HepG2 (cell line): ENCODE results near the gene CEP162. TPM values are rescaled to one million over a fixed set of nuclear protein-coding genes. Genes with fewer than 3 reads are reported as not detected.
"Not testable (repeated sequence)": the region's sequence is repeated elsewhere in the genome, so short reads cannot be mapped to it uniquely, and the experiment has no call there.

Experiments
- ATAC-seq: fragments of 200-7000 bp; cut with Tn5 transposase; 3 replicates; pipeline ENCODE4 v1.9.1; 2020; ENCODE audit warnings: mild to moderate bottlenecking, moderate library complexity
- BruUV-seq: library from RNA; stranded (reverse); fragments of 400-500 nt; replicated peaks from 2 replicates; lab custom pipeline; 2021; lab: Mats Ljungman, UMichigan
- CTCF ChIA-PET: fragments of 300-600 bp; formaldehyde crosslinking; extraction: SDS; loops from one replicate; lab custom pipeline; 2021; ENCODE audit warnings: low total read pairs, inconsistent platforms, low intra/inter-chr PET ratio; lab: Yijun Ruan, JAX
- POLR2A ChIA-PET: fragments of 350-600 bp; sonication (Branson Sonifier 250); formaldehyde crosslinking; loops from one replicate; lab custom pipeline; 2020; ENCODE audit warnings: antibody characterized with exemption, inconsistent platforms; lab: Yijun Ruan, JAX
- DNase-seq: peaks from one replicate; pipeline ENCODE4 v3.0.0-alpha.2; 2015; ENCODE audit warnings: low spot score
- FAIRE-seq: peaks from 3 replicates; lab custom pipeline; 2011; peaks lifted over from hg19 to GRCh38; lab: Jason Lieb, UNC
- H2AFZ ChIP-seq: one replicate; pipeline ENCODE4 v1.6.1; 2011; ENCODE audit warnings: low read length, inconsistent platforms
- H3K27ac ChIP-seq: fragments of 300-600 bp; 3 replicates; pipeline ENCODE4 v1.8.0; 2011; ENCODE audit warnings: mixed run types, mild to moderate bottlenecking, mixed read lengths, low read length, inconsistent platforms; ENCODE audit not compliant: insufficient read depth; ENCODE audit errors: extremely low read length
- H3K27me3 ChIP-seq, 2 experiments: fragments of 200-600 bp in 1 of 2; 2 replicates in 1 of 2; 3 replicates in 1 of 2; pipeline versions ENCODE4 v1.6.0 to v1.8.0; 2011; ENCODE audit warnings: low read length in 2 of 2, mild to moderate bottlenecking in 2 of 2, moderate library complexity in 2 of 2, inconsistent platforms in 1 of 2; ENCODE audit not compliant: insufficient read depth in 2 of 2, control insufficient read depth in 1 of 2
- H3K36me3 ChIP-seq, 2 experiments: fragments of 200-600 bp in 1 of 2; replicated peaks in 1 of 2; 2 replicates in 1 of 2; 3 replicates in 1 of 2; pipeline versions ENCODE4 v1.5.1 to v1.8.0; 2011; ENCODE audit warnings: low read length in 2 of 2, inconsistent platforms in 1 of 2; ENCODE audit not compliant: insufficient read depth in 2 of 2, control insufficient read depth in 1 of 2
- H3K4me1 ChIP-seq: 2 replicates; pipeline ENCODE4 v1.5.1; 2012; ENCODE audit warnings: low read length, inconsistent platforms; ENCODE audit not compliant: insufficient read depth
- H3K4me2 ChIP-seq: 2 replicates; pipeline ENCODE4 v1.6.0; 2011; ENCODE audit warnings: low read depth, low read length, inconsistent platforms
- H3K4me3 ChIP-seq, 3 experiments: fragments of 200-600 bp in 1 of 3; sonication (generic), shearing (Covaris generic) in 1 of 3; replicated peaks in 1 of 3; 2 replicates each; pipeline ENCODE4 v1.5.1; 2011 to 2016; ENCODE audit warnings: low read length in 3 of 3, inconsistent platforms in 2 of 3, low read depth in 2 of 3, mild to moderate bottlenecking in 2 of 3, control low read depth in 1 of 3, mixed read lengths in 1 of 3; ENCODE audit not compliant: insufficient read depth in 1 of 3
- H3K79me2 ChIP-seq: one replicate; pipeline ENCODE4 v1.6.1; 2011; ENCODE audit warnings: low read length, inconsistent platforms; ENCODE audit not compliant: insufficient read depth
- H3K9ac ChIP-seq: 2 replicates; pipeline ENCODE4 v1.6.0; 2011; ENCODE audit warnings: mild to moderate bottlenecking, low read depth, low read length, inconsistent platforms; ENCODE audit not compliant: insufficient read depth
- H3K9me3 ChIP-seq: 2 replicates; pipeline ENCODE4 v1.5.1; 2012; ENCODE audit warnings: mild to moderate bottlenecking, low read length
- H4K20me1 ChIP-seq: 2 replicates; pipeline ENCODE4 v1.6.0; 2011; ENCODE audit warnings: inconsistent platforms, mild to moderate bottlenecking, low read length, moderate library complexity; ENCODE audit not compliant: insufficient read depth
- CC2D1A ChIP-seq: sonication (generic); formaldehyde crosslinking; IDR thresholded peaks from 2 replicates; pipeline ENCODE4 v1.8.1; 2023; ENCODE audit warnings: mild to moderate bottlenecking, missing genetic modification reagents
- KMT2B ChIP-seq: IDR thresholded peaks from 2 replicates; pipeline ENCODE4 v1.6.1; 2016; ENCODE audit warnings: missing genetic modification reagents, missing compliant biosample characterization
- NRL ChIP-seq: sonication (generic); formaldehyde crosslinking; IDR thresholded peaks from 2 replicates; pipeline ENCODE4 v1.5.0; 2020; ENCODE audit warnings: missing genetic modification reagents, mild to moderate bottlenecking, moderate library complexity, borderline replicate concordance
- SALL2 ChIP-seq: sonication (generic); formaldehyde crosslinking; IDR thresholded peaks from 2 replicates; pipeline ENCODE4 v1.8.1; 2023; ENCODE audit warnings: mild to moderate bottlenecking, missing genetic modification reagents, inconsistent platforms
- ZNF281 ChIP-seq: sonication (generic); formaldehyde crosslinking; IDR thresholded peaks from 2 replicates; pipeline ENCODE4 v1.4.0; 2020; ENCODE audit warnings: missing genetic modification reagents, borderline replicate concordance
- ZNF382 ChIP-seq: sonication (generic); formaldehyde crosslinking; IDR thresholded peaks from 2 replicates; pipeline ENCODE4 v1.5.0; 2020; ENCODE audit warnings: missing genetic modification reagents, mild to moderate bottlenecking, borderline replicate concordance
- WGBS: methylation state at CpG from one replicate; pipeline ENCODE4 v1.1.6; 2017; ENCODE audit warnings: low lambda C conversion rate; 5-methylcytosine and 5-hydroxymethylcytosine counted together
- in situ Hi-C: cut with HindIII; loops from 2 replicates; pipeline ENCODE4 v1.10.0; 2017; ENCODE audit warnings: low pct_unique_long_range_greater_than_20kb; ENCODE audit not compliant: extremely low pct_ligation_motif_present
- intact Hi-C: fragments of 100-400 bp; cut with micrococcal nuclease; formaldehyde crosslinking; loops from one replicate; pipeline ENCODE4 v1.10.0; 2022; ENCODE audit not compliant: unreplicated experiment
- polyA plus RNA-seq, 8 experiments: library from polyadenylated mRNA; depleted of rRNA in 3 of 8; stranded (reverse) in 7 of 8; unstranded in 1 of 8; fragments of >200 nt; fragmentation: Illumina TruSeq in 4 of 8; extraction: Trizol in 4 of 8; gene quantifications; 2 replicates each; pipeline versions ENCODE4 v1.2.1 to v1.2.3, GENCODE V29; 2011 to 2016; ENCODE audit warnings: low read depth in 4 of 8, missing spikeins in 1 of 8, mixed read lengths in 1 of 8; ENCODE audit not compliant: insufficient read depth in 1 of 8
- total RNA-seq, 5 experiments: library from RNA; depleted of rRNA; stranded (reverse); fragments of >200 nt; fragmentation: Illumina TruSeq; extraction: Trizol; gene quantifications; 2 replicates each; pipeline ENCODE4 v1.2.3, GENCODE V29; 2016; ENCODE audit warnings: low read depth in 1 of 5
- TF ChIP-seq, protein P1 (sequence below): sonication (generic); formaldehyde crosslinking; IDR thresholded peaks from 2 replicates; pipeline ENCODE4 v1.5.1; 2020; ENCODE audit warnings: mild to moderate bottlenecking, moderate library complexity, missing genetic modification reagents
- TF ChIP-seq, protein P2 (sequence below): sonication (generic); formaldehyde crosslinking; IDR thresholded peaks from 2 replicates; pipeline ENCODE4 v1.4.0; 2020; ENCODE audit warnings: mild to moderate bottlenecking, missing genetic modification reagents, borderline replicate concordance

Gene CEP162
- total and polyA plus RNA-seq, 2 of the 13 experiments (the other 11 are each of a cell fraction or from before 2014, with no cell fraction given), result 0.50 to 7.9 TPM

DNA sequence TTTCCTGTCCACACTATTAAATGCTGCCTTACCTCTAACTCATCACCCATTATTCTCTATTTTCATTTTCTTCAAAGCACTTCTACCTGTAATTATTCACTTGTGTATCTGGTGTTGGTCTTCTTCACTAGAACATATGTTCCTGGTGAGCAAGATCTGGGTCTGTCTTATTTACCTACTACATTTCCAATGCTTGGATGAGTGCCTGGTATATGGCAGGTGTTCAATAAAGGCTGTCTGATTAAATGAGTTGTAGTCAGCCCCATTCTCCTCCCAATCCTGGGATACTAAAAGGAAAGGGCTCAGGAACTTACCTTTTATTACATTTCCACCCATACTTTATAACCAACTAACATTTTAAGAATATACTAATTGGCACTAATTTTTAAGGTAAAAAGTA lies 61.0 kb downstream of the CEP162 start:
- ChIA-PET POLR2A (no interaction called here), CTCF (no interaction called here)
- no TSS peak for BruUV-seq
- H3K27me3 ChIP-seq, result no peaks in the 10 kb centered on the region
- FAIRE-seq (no peak), ATAC-seq (no peak), DNase-seq (no peak)
- H3K36me3 ChIP-seq, result 0 out of 5 replicates have a peak, but pooled peaks cover 1 to 3% of the 10 kb centered on the region in 2 experiments
- H3K9me3 ChIP-seq, result no peaks in the 10 kb centered on the region
- TF ChIP-seq, protein P1, sequence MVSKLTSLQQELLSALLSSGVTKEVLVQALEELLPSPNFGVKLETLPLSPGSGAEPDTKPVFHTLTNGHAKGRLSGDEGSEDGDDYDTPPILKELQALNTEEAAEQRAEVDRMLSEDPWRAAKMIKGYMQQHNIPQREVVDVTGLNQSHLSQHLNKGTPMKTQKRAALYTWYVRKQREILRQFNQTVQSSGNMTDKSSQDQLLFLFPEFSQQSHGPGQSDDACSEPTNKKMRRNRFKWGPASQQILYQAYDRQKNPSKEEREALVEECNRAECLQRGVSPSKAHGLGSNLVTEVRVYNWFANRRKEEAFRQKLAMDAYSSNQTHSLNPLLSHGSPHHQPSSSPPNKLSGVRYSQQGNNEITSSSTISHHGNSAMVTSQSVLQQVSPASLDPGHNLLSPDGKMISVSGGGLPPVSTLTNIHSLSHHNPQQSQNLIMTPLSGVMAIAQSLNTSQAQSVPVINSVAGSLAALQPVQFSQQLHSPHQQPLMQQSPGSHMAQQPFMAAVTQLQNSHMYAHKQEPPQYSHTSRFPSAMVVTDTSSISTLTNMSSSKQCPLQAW (CRISPR knock-in tag), result no peak
- TF ChIP-seq ZNF281 (CRISPR knock-in tag), result no peak
- no peak for TF ChIP-seq SALL2
- TF ChIP-seq NRL, result no peak
- TF ChIP-seq KMT2B (CRISPR knock-in tag), result no peak
- no peak for TF ChIP-seq ZNF382 (CRISPR knock-in tag)
- TF ChIP-seq, protein P2, sequence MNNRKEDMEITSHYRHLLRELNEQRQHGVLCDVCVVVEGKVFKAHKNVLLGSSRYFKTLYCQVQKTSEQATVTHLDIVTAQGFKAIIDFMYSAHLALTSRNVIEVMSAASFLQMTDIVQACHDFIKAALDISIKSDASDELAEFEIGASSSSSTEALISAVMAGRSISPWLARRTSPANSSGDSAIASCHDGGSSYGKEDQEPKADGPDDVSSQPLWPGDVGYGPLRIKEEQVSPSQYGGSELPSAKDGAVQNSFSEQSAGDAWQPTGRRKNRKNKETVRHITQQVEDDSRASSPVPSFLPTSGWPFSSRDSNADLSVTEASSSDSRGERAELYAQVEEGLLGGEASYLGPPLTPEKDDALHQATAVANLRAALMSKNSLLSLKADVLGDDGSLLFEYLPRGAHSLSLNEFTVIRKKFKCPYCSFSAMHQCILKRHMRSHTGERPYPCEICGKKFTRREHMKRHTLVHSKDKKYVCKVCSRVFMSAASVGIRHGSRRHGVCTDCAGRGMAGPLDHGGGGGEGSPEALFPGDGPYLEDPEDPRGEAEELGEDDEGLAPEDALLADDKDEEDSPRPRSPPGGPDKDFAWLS (CRISPR knock-in tag), result no peak
- TF ChIP-seq CC2D1A, result no peak
- H3K4me2 ChIP-seq, result no peak overlapping the region
- in situ Hi-C loops (no loop called here), intact Hi-C loops (no loop called here)
- H4K20me1 ChIP-seq, result no peaks in the 10 kb centered on the region
- H3K4me1 ChIP-seq, result peaks cover 6% of the 10 kb centered on the region; the same call in 1 of the 2 replicates
- no peak overlapping the region for H2AFZ ChIP-seq
- no peak overlapping the region for H3K4me3 ChIP-seq
- no peak overlapping the region for H3K27ac ChIP-seq
- H3K9ac ChIP-seq, result no peak overlapping the region
- no peaks in the 10 kb centered on the region for H3K79me2 ChIP-seq

DNA sequence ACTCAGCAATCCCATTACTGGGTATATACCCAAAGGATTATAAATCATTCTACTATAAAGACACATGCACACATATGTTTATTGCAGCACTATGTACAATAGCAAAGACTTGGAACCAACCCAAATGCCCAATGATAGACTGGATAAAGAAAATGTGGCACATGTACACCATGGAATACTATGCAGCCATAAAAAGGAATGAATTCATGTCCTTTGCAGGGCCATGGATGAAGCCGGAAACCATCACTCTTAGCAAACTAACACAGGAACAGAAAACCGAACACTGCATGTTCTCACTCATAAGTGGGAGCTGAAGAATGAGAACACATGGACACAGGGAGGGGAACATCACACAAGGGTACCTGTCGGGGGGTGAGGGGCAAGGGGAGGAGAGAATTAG lies 63.1 kb downstream of the CEP162 start:
- FAIRE-seq, H2AFZ ChIP-seq, ATAC-seq, in situ Hi-C loops, H3K4me1 ChIP-seq, DNase-seq, H3K36me3 ChIP-seq, H4K20me1 ChIP-seq, H3K9me3 ChIP-seq, H3K9ac ChIP-seq, H3K79me2 ChIP-seq, H3K4me2 ChIP-seq, POLR2A ChIA-PET, H3K4me3 ChIP-seq, CTCF ChIA-PET, H3K27ac ChIP-seq, H3K27me3 ChIP-seq, BruUV-seq, intact Hi-C loops: not testable (repeated sequence)
- 93% methylated on average over 3 of the region's 3 CpGs for WGBS
